ENCODE measurements around the gene ELAPOR2. TPM values are rescaled to one million over a fixed set of nuclear protein-coding genes. Genes with fewer than 3 reads are reported as not detected.
"Not testable (repeated sequence)": the region's sequence is repeated elsewhere in the genome, so short reads cannot be mapped to it uniquely, and the experiment has no call there.

ELAPOR2 gene
- total RNA-seq, 1 donor from 2014 or later: 18.3 TPM

DNA sequence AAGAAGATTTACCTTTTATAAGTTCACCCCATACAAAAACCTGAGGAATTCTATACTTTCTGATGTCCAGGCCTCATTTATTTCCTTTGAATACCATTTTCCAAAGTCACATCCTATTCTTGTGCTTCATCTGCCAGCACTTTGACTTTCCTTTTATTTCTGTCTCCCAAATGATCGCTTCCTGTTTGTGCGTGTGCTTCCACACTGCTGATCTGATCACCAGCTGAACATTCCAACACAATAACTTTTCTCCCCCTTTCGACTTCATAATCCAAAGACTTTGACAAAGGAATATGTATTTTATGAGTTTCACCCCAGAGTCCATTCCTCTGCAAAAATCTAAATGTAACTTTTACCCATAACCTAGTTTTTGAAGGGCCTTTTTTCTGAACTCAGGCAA, 3.1 kb downstream of the ELAPOR2 start:
- ATAC-seq (no peak), DNase-seq (ENCODE audit: low spot score) (no peak)
- intact Hi-C loops (cut with DNase I): no loop called here

DNA sequence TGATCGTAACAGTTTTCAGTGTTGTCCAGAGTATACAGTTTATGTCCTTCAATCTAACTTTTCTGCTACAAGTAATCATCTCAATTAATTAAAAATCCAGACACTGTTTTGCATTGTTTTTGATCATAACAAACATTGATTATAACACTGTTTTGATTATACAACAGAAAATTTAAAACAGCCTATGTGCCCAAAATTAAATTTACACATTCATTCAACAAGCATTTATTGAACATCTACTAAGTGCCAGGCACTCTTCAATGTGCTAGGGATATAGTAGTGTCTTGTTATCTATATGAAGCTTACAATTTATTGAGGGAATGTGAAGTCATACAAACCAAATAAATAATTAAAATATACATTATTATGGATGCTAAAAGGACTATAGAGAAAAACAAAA, 10.6 kb downstream of the ELAPOR2 start:
- no peak for ATAC-seq

DNA sequence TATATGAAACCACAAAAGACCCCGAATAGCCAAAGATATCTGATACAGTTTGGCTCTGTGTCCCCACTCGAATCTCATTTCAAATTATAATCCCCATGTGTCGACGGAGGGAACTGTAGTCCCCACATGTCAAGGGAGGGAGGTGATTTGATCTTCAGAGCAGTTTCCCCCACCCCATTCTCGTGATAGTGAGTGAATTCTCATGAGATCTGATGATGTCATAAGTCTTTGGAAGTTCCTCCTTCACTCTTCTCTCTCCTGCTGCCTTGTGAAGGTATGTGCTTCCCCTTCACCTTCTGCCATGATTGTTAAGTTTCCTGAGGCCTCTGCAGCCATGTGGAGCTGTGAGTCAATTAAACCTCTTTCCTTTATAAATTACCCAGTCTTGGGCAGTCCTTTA, 13.0 kb downstream of the ELAPOR2 start:
- intact Hi-C loops (cut with DNase I): no loop called here
- ATAC-seq (no peak), DNase-seq (ENCODE audit: low spot score) (no peak)

More for the DNA sequence above, 10.6 kb downstream of the ELAPOR2 start:
- intact Hi-C loops (cut with DNase I): no loop called here
- no peak for DNase-seq (ENCODE audit: low spot score)

DNA sequence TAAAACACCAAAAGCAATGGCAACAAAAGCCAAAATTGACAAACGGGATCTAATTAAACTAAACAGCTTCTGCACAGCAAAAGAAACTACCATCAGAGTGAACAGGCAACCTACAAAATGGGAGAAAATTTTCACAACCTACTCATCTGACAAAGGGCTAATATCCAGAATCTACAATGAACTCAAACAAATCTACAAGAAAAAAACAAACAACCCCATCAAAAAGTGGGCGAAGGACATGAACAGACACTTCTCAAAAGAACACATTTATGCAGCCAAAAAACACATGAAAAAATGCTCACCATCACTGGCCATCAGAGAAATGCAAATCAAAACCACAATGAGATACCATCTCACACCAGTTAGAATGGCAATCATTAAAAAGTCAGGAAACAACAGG, 14.7 kb downstream of the ELAPOR2 start:
- intact Hi-C loops (cut with DNase I); ATAC-seq; DNase-seq (ENCODE audit: low spot score): not testable (repeated sequence)

DNA sequence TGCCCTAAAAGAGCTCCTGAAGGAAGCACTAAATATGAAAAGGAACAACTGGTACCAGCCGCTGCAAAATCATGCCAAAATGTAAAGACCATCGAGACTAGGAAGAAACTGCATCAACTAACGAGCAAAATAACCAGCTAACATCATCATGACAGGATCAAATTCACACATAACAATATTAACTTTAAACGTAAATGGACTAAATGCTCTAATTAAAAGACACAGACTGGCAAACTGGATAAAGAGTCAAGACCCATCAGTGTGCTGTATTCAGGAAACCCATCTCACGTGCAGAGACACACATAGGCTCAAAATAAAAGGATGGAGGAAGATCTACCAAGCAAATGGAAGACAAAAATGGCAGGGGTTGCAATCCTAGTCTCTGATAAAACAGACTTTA, 17.9 kb downstream of the ELAPOR2 start:
- intact Hi-C loops (cut with DNase I); DNase-seq (ENCODE audit: low spot score); ATAC-seq: not testable (repeated sequence)

DNA sequence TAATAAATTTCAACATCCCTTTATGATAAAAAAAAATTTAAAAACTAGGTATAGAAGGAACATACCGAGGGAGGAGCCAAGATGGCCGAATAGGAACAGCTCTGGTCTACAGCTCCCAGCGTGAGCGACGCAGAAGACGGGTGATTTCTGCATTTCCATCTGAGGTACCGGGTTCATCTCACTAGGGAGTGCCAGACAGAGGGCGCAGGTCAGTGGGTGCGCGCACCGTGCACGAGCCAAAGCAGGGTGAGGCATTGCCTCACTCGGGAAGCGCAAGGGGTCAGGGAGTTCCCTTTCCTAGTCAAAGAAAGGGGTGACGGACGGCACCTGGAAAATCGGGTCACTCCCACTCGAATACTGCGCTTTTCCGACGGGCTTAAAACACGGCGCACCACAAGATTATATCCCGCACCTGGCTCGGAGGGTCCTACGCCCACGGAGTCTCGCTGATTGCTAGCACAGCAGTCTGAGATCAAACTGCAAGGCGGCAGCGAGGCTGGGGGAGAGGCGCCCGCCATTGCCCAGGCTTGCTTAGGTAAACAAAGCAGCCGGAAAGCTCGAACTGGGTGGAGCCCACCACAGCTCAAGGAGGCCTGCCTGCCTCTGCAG, 19.7 kb downstream of the ELAPOR2 start:
- ATAC-seq; DNase-seq (ENCODE audit: low spot score); intact Hi-C loops (cut with DNase I): not testable (repeated sequence)

DNA sequence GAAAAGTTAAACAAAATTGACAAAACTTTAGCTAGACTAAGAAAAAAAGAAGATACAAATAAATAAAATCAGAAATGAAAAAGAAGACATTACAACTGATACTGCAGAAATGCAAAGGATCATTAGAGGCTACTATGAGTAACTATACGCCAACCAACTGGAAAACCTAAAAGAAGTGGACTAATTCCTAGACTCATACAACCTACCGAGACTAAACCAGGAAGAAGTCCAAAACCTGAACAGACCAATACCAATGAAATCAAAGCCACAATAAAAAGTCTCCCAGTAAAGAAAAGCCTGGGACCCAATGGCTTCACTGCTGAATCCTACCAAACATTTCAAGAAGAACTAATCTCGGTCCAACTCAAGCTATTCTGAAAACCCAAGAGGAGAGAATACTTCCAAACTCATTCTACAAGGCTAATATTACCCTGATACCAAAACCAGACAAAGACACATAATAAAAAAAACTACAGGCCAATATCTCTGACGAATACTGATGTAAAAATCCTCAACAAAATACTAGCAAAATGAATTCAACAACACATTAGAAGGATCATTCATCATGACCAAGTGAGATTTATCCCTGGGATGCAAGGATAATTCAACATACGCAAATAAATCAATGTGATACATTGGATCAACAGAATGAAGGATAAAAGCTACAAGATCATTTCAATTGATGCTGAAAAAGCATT, 20.3 kb downstream of the ELAPOR2 start:
- DNase-seq (ENCODE audit: low spot score) (no peak), ATAC-seq (no peak)
- intact Hi-C loops (cut with DNase I): no loop called here

DNA sequence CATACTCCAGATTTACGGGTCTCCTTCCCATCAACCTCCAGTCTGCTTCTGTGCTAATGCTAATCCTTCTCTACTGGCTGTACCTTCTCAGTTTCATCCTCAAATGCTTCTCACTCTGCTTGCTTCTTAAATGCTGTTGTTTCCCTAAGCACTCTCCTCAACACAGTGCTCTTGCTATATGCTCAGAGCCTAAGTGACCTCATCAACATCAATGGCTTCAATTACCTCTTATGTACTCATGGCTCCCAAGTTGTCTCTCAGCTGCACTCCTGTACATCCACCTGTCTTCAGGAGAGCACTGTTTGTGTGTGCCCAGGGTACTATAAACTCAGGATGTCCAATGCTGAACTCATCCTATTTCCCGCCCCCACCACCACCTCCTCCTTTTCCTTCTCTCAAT, 22.5 kb downstream of the ELAPOR2 start:
- ATAC-seq (no peak), DNase-seq (ENCODE audit: low spot score) (no peak)
- intact Hi-C loops (cut with DNase I): no loop called here

DNA sequence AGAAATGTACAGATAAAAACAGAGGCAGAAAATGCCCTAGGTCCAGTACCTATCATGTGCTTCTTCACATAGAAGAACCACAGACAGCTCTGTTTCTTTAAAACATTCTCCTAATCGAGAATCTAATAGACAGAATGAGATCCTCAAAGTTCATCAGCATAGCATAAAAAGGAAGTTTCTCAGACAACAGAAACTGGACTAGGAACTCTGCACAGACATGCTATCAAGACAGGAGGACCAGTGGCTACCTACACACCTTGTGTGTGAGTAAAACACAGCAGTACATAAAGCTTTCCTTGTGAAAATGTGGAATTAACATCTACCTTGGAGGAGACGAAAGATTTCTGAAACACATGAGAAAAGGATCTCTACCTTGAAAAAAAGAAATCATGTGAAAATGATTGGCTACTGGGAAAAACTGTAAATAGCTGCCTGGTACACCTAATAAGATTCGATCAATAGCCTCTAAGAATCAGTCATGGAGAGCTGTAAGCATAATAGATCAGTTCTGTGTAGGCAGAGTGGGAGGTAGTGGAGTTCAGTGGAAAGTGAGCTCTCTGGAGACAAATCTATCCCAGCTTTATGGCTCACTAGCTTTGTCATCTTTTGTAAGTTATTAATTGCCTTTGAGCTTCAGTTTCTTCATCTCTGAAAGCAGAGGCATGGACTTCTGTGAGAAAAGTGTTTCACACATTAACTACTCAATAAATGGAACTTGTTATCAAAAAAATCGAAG, 26.7 kb downstream of the ELAPOR2 start:
- intact Hi-C loops (cut with DNase I): no loop called here
- no peak for ATAC-seq
- no peak for DNase-seq (ENCODE audit: low spot score)

DNA sequence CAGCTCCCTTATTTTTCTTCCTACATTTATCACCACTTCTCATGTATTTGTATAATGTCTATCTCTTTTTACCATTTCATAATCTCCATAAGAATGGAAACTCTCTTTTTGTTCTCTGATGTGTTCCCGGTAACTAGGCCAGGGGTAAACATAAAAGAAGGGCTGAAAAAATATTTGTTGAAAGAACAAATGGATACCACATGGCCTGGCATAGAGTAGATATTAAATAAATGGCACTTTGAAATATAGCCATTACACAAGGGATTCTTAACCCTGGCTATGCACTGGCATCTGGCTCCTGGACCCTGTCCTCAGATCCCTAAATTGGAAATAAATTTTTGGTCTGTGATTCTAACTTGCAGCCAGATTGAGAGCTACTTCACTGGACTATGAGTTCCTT, 30.4 kb downstream of the ELAPOR2 start:
- DNase-seq (ENCODE audit: low spot score) (no peak), ATAC-seq (no peak)
- intact Hi-C loops (cut with DNase I): no loop called here

DNA sequence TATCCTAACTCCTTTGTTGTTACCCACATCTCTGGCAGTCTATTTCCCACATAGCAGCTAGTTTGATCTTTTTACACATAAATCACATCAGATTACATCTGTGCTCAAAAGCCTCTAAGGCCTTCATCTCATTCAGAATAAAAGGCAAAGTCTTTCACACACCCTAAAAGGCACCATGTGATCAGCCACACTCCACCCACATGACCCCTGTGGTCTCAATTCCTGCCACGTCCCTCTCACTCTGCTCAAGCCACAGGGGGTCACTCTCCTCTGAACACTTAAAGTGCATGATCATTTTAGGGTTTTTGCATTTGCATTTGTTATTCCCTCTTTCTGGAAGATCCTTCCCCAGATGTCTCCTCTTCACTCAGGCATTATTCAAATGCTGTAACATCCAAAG, 30.8 kb downstream of the ELAPOR2 start:
- no peak for ATAC-seq
- no peak for DNase-seq (ENCODE audit: low spot score)
- intact Hi-C loops (cut with DNase I): no loop called here

DNA sequence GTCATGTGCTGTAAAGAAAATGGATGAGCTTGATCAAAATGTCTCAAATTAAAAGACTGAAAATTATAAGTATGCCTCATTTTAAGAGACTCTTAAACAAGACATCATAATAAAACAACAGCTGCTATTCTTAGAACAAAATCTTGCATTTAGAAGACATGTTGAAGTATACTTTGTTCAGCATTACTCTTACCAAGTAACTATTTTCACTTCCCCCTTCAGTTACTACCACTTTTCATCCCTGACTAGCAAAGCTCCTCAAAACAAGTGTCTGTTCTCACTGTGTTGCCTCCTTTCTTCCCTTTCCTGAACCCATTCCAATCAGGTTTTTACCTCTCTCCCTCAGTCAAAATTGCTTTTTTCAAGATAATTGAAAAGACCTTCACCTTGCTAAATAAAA, 31.6 kb downstream of the ELAPOR2 start:
- DNase-seq (ENCODE audit: low spot score) (no peak), ATAC-seq (no peak)
- intact Hi-C loops (cut with DNase I): no loop called here

DNA sequence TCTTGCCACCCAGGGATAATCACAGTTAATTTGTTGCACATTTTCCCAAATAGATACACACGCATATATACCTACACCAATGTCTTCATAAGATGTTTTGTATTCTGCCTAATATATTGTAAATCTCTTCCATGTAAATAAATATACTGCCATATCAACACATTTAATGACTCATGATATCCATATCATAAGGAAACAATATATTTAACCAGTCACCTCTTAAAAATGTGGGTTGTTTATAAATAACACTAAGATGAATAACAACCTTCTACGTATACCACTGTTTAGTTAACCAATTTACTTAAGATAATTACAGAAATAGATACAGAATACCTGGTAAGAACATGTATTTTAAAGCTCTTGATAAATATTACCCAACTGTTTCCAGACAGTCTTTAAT, 38.2 kb downstream of the ELAPOR2 start:
- no peak for ATAC-seq
- no peak for DNase-seq (ENCODE audit: low spot score)
- intact Hi-C loops (cut with DNase I): no loop called here

DNA sequence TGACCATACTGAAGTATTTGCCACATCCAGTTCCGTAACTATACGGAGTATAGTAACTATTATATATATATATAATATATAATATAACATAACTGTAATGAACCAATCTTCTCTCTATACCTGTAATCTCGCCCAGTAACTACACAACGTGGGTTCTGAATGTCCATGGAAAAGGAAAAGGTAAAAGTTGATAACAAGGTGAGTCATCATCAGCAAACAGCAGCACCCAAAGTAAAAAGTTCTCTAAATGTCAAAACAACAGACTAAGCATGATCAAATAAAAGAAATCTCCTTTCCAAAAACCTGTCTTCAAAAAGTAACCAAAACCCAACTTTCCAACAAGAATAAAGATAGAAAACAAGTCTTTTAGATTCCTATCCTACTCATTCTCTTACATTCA, 42.8 kb downstream of the ELAPOR2 start:
- DNase-seq (ENCODE audit: low spot score): no peak
- ATAC-seq: no peak
- intact Hi-C loops (cut with DNase I): no loop called here

DNA sequence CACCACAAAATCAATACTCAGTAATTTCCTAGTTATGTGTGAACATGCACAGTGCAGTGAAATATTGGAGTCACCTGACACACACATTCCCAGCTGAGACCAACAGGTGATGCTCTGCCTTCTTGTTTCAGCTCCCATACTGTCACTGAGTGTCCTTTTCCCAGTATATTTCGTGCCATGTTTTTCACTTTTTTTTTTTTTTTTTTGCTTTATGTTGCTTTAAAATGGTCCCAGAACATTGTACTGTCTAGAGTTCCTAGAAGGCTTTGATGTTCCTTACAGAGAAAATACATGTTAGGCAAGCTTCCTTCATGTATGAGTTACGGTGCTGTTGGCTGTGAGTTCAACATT, 45.6 kb downstream of the ELAPOR2 start:
- no peak for DNase-seq (ENCODE audit: low spot score)
- intact Hi-C loops (cut with DNase I): no loop called here
- no peak for ATAC-seq

DNA sequence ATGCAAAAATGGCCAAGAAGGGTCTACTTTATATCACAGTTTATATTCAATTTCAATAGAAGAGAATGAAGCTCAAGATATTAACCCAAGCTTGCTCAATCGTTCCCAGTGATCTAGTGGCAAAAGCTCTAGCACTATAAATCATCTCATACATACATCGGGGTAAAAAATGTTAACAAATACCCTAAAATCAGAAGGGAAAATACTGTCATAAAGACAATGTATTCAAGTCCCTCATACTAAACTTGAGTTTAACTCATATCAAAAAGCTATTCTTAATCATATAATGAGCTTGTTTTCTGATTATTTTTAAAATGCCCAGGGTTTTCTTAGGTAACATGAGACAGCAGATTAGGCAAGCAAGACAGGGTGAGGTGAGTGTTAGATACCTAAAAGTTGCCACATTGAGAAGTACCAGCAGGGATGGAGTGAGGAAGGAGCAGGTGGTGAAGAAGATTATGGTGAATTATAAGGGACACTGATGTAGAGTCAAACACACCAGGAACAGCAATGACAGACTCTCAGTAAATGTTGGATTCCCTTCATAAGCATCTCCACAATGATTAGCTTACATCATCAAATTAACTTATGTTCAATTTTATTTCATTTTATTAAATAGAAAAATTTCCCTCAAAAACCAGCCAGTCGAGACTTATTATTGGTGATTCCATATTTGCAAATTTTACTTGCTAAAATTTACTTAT, 46.2 kb downstream of the ELAPOR2 start:
- intact Hi-C loops (cut with DNase I): no loop called here
- no peak for DNase-seq (ENCODE audit: low spot score)
- ATAC-seq: no peak

Data from sciatic nerve (tissue), 2 donors.